Skin of body (tissue), 2 donors: ENCODE data around the gene LMBR1. TPM values are rescaled to one million over a fixed set of nuclear protein-coding genes. Genes with fewer than 3 reads are reported as not detected.
A peak's percentile ranks its signal among the peaks of the same experiment; 100 is the strongest.

Source experiments
- DNase-seq: peaks from one replicate; lab custom pipeline; 2025; lab: John Stamatoyannopoulos, UW
- total RNA-seq: library from RNA; depleted of rRNA; stranded (reverse); fragments of >200 nt; gene quantifications from one replicate; pipeline ENCODE4 v1.2.3, GENCODE V29; 2014

The LMBR1 gene
- total RNA-seq, 1 donor from 2014 or later = 70.7 TPM

DNA sequence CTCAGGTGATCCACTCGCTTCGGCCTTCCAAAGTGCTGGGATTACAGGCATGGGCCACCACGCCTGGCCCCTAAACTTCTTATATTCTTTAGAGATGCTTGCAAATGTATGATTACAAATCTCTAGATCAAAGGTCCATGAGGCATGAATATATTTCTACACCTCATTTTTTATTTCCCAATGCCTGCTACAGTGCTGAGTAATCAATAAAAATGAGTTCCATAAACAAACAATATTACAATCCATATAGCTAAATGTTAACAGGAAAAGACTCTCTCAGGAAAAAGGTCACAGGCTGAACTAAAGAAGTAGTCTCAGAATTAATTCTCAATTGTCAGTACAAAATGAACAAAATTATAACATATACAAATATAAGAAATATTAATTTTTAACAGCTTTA, 90.8 kb downstream of the LMBR1 start:
- DNase-seq = no peak

DNA sequence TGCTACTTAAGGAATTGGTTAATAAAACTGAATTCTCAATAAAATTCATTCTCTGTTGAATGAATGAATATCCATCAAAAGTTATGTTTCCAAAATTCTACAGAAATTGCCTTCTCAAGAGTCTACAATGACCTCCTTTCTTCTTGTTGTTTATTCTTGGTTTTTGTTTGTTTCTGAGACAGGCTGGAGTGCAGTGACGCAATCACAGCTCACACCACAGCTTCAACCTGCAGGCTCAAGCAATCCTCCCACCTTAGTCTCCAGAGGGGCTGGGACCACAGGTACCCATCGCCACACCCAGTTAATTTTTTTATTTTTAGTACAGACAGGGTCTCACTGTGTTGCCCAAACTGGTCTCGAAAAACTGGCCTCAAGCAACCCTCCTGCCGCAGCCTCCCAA, 97.6 kb downstream of the LMBR1 start:
- no peak for DNase-seq

DNA sequence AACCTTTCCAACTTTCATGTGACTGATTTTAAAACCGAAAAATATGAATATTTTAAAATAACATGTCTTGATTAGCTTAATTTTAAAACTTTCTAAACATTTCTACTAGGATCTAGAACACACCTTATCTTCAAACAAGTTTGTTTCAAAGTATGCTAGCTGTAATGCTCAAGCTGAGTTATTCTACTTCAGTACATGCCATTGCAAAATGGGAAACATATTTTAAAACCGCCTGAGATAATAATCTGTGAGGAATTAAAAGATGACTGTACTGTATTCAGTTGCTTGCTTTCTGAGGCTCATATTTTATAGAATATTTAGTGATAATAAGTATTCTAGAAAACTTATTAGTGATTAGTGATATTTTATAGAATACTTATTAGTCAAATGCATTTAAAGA, 99.6 kb downstream of the LMBR1 start:
- no peak for DNase-seq

DNA sequence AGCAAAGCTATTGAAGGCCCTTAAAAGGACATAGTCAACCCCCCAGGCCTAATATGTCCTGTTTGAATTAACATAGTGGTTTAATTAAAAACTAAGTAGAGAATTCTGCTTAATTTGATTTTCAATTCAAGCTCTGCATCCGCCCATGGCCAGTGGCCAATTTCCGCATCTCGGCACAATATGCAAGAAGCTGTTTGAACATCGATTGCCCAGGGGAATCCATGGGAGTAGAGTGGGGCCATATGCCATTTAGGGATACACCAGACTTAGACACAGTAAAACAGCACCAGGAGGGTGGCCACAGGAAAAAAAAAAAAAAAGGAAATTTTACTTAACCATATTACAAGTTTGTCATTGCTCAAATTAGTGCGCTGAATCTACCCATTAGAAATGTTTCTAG, 100.4 kb downstream of the LMBR1 start:
- no peak for DNase-seq

DNA sequence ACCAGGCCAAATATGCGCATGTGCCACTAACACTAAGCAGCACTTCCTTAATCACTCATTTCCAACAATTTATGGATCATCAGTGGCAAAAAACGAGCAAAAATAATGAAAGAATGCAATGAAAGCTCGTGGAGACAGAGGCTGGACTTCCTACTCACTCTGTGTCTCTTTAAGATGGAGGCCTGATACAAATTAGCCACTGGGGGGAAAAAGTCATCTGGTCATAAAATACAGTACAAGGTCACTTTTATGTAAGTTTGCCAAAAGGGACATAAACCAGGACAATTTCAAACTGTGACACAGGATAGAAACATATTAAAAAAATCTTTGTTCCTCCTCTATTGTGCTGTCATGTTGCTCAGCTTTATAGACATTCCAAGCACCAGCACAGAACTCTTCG, 101.7 kb downstream of the LMBR1 start:
- DNase-seq = no peak

DNA sequence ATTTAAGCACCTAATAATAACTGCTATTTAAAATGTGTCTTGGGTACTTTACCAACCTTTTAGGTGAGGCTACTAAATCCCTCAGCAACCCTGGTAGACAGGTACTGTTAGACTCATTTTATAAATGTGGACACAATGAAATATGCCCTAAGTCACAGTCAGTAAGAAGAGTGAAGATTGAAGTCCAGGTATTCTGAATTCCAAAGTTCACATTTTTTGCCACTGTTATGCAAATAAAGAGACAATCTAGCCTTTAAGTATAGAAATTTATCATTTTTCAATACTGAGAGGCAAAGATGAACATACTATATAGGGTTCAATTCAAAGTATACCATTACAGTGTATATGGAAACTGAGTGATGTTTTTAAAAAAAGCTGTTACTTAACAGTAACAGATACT, 102.7 kb downstream of the LMBR1 start:
- no peak for DNase-seq

DNA sequence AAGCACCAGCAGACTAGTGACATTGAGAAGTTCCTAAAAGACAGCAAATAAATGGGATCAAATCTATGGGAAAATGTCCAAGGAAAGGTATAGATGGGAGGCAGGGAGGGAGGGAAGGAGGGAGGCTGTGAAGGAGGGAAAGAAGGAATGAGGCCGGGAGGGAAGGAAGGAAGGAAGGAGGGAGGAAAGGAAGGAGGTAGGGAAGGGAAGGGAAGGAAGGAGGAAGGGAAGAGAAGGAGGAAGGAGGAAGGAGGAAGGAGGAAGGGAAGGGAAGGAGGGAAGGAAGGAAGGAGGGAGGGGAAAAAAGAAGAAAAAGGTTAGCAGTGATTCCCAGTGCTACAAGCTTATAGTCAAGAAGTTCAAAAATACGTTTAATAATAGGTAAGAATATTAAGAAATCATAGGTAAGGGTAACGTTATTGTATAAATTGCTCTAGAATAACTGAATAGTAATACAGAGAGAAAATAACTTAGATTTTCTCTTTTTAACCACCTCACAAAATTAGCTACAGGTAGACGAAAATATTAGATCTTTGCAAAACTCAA, 106.9 kb downstream of the LMBR1 start:
- no peak for DNase-seq

DNA sequence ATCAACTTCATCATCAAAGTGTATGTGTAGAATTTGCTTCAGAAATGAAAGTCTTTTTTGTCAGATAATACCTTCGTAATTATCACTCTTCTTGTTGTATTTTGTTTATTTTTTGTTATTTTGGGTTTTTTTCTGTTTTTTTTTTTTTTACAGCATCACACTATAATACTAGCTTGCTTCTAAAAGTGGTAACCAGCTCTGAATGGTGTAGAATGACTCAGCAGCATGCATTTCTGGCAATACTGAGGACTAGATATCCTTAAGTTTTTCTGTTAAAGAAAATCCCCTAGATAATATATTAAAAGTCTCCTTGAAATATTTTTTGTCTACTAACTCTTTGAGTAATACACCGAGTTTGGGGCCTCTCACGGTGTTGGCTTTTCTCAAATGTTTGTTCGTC, 109.1 kb downstream of the LMBR1 start:
- no peak for DNase-seq

DNA sequence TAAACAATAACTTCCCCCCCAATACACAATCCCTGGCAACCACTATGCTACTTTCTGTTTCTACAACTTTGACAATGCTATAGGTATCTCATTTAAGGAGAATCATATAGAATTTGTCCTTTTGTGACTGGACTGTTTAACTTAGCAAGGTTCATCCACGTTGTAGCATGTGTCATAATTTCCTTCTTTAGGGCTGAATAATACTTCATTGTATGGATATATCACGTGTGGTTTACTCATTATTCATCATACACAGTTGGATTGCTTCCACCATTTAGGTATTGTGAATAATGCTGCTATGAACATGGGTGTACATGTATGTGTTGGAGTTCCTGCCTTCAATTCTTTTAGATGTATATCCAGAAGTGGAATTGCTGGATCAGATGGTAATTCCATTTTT, 111.0 kb downstream of the LMBR1 start:
- no peak for DNase-seq

DNA sequence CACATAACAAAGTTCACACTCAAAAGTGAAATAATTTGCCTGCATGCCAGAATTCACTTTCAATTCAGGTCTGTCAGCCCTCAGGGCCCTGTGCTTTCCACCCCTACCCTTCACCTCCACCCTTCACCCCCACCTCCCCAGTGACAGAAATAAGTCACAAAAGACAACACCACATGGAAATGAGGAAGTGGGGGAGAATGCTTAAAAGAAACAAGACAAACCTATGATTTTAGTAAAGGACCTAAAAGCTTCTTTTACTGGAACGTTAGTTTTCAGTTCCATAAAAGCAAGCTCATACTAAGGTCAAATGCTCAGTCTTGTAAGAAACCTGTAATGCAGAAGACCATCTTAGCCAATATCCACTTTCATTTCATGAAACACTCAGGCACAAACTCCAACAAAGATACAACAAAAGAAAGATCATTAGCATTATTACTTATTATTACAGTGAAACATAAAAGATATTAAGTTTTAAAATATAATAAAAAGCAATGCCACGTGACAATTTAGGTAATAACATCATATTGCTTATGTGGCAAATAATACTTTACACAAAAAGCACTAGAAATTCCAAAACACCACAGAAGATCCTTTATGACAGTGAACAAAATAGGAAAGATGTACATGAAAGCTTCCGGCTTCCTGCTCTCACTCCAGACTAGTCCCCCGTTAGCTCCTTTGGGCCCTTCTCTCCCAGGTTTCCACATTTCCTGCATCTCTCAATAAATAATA, 112.1 kb downstream of the LMBR1 start:
- no peak for DNase-seq

DNA sequence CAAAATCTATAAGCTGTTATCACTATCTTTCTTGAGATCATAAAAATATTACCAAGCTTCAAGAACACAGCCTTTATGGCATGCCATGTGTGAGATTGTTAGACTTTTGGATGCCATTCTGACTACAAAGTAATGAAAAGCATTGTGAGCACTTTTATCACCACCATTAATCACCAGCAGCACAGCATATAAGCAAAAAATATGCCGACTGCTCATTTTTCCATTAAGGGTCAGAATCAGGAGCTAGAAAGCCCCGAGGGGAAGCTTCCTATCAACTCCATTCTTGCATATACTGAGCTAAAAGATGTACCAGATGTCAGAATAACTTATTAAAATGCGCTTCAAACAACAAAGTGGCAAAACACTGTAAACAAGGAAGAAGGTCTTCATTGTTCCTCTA, 114.3 kb downstream of the LMBR1 start:
- DNase-seq = no peak

DNA sequence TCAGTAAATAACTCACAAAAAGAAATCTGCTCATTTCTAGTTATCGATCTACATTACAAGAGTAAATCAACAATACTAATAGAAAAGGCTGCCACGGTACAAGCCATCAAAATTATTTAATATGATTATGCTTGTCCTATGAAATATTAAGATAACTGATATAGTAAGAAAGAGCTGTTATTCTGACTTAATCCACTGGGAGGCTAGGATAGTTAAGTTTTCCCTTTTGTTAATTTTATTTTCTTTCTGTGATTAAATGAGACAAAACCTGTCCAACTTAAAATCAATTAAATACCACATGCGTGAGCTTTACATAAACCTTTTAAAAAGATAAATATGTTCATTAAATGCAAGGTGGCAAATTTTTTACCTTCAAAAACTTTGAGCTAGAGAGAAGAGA, 114.8 kb downstream of the LMBR1 start:
- no peak for DNase-seq

DNA sequence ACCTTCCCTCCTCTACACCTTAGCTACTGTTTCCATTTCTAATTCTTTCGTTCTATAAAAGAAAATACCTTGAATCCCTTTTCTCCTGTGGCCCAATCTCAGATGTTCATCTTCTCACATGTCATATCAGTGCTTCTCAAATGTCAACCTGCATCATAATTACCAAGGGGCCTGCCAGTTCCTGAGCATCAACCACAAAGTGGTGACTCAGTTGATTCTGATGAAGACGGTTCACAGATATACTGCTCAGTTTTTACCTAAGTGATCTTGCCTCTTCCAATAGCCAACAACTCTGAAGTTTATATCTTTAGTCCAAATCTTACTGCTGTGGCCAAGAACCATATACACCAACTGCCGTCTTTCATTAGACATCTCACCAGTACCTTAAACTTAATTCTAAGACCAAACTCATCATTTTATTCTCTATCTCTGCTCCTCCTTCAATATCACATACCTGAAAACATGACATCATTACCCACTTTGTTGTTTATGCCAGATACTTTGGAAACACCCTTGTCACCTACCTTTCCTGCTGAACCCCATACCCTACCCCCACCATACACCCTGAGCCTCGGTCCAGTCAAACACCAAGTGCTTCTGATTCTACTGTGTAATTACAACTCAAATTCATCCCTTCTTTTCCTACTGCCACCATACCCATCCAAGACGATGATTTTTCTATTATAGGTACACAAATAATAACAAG, 115.5 kb downstream of the LMBR1 start:
- no peak for DNase-seq

DNA sequence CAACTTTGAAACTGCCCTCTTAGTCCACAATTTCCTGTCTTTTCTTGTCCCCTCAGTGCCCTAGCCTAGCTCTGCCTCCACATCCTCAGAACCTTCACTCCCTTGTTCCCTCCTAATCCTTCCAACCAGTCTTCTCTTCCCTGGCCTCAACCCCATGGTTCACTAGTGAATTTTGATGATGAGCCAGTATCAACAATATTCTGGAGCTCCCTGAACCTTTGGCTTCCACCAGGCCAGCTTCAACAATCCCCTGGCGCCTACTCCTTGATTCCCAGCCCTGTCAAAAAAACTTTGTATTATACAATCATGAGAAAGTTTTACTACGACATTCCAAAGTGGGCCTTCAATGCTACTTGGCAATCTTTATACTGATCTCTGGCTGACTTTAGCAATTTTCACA, 116.5 kb downstream of the LMBR1 start:
- no peak for DNase-seq

DNA sequence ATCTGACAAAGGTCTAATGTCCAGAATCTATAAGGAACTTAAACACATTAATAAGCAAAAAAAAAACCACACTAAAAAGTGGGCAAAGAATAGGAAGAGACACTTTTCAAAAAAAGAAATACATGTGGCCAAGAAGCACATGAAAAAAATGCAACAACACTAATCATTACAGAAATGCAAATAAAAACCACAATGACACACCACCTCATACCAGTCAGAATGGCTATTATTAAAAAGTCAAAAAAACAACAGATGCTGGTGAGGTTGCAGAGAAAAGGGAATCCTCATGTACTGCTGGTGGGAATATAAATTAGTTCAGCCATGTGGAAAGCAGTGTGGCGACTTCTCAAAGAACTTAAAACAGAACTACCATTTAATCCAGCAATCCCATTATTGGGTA, 119.0 kb downstream of the LMBR1 start:
- DNase-seq = no peak

DNA sequence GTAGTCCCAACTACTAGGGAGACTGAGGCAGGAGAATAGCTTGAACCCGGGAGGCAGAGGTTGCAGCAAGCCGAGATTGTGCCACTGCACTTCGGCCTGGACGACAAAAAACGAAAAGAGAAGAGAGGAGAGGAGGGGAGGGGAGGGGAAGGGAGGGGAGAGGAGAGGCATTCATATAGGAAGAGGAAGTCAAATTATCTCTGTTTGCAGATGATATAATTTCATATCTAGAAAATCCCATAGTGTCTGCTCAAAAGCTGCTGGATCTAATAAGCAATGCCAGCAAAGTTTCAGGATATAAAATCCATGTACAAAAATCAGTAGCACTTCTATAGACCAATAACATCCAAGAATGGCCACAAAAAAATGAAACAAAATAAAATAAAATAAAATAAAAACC, 120.3 kb downstream of the LMBR1 start:
- DNase-seq = no peak

DNA sequence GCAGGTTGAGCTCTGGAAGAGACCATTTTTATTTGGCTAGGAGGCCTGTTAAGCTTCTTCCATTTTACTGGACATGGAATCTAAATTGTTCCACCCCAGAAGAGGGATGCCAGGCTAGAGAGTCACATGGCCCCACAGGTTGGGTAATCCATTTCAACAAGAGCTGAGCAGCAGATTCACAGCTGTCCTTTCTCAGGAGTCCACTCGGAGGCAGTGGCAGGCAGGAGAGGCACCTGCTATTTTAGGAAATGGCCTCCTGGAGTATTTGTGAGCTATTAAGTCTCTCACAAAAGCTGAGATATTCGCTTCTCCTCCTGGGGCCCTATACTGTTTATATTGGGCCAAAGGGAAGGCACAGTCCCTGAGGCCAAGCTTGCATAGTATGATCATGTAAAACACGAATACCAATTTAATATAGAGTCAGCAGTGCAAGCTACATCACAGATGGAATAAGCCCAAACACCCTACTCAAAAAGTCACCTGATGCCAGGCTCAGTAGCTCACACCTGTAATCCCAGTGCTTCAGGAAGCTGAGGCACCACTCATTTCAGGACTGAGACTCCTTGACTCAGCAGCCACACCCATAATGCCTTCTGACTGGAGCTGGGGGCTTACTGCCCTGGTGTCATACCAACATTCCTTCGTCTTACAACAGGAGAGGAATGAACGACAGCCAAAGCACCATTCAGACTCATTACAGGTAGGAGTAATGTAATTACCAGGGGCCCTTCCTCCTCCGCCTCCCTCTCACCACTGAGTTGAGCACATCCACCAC, 124.1 kb downstream of the LMBR1 start:
- DNase-seq = no peak

DNA sequence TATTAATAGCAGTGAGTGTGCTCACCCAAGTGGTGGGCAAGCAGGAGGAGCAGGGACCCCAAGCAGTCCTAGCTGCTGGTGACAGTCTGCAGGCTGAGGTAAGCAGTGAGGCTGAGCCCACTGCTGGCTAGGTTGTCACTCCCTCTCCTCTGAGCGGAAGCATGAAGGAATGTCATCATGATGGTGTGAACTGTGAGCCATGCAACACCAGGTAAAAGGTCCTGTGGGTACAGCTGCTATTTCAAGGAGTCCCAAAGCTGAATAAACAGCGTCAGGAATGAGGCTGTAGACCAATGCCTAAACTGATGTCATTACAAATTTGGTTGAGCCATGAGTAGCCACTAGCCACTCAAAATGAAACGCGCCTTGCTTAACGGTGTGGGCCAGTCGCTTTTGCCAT, 126.3 kb downstream of the LMBR1 start:
- DNase-seq = no peak

DNA sequence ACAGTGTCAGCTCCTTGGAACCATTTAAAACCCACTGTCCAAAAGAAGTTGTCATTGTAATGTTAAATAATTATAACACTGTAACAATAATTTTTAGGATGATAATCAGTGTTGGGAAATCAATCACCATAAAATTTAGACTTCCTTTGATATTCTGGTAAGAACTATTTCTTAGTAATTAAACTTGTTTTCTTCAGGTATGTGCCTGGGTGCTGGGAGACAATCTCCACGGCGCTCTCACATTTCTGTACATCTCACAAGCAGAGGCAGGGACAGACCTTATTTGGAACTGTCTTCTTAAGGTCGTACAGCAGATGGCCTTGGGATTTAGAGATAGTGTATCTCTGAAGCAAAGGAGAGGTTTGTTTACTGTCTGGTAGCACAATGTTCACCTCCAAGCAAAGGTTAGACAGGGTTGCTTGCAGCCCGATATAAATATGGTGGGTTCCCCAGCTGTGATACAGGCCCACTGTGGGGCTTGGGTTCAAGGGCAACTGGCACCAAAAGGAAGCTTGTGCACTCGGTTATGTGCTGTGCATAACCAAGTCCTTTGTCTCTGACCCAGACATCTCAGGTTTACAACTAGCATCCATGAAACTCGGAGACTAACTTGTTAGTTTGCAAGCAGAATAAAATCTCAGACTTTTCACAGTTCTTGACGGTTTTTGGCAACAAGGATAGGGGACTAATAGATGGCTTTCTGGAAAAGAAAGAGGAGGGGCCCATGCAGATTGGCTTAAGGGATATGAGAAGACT, 126.9 kb downstream of the LMBR1 start:
- DNase-seq = no peak

DNA sequence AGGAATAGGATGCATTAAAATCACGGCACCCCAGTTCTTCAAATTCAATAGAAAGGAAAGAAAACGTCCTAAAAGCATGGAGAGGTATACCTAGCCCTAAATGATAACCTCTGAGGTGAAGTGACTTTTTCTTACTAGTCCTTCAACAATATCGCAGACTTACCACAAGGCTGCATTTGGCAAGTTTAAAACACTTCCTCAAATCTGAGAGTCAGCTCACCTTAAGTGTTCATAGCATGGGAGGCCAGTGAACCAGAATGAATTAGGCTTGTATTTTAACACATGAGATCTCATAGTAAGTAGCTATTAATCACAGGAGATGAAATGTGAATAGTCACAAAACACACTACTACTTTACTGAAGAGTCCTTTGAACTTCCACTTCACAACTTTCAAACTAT, 128.2 kb downstream of the LMBR1 start:
- no peak for DNase-seq

DNA sequence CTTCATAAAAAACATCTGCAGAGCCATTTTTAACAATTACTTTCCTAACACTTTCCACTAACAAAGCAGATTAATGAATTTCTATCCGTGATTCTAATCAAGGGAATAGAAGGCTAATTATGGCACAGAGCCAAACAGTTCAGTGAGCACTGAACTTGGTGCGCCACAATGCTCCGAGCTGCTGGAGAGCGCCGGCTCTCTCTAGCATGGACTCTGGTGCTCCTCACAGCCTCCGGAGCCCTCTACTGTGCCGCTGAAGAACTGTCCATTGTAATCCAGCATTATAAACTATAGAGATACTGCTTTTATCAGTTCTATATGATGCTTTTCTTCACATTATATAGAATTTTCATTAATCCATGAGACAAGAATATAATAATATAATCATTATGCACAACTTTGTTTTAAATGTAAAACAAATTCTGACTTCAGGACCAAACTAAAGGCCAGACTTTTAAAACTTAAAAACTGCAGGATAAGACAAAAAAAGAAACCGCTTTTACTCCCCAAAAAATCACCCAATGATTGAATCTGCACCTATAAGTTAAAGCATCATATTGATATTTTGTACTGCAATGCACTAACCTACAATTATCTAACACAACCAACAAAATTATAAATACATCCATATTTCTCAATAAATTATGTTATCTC, 128.8 kb downstream of the LMBR1 start:
- peak; percentile 28 for DNase-seq
